ENCODE results near the gene PPIL1. TPM values are rescaled to one million over a fixed set of nuclear protein-coding genes. Genes with fewer than 3 reads are reported as not detected.

PPIL1 gene
- total and polyA plus RNA-seq, 2 of the 8 experiments (the other 6 are each of a cell fraction or from before 2014, with no cell fraction given): 83.7 to 86.5 TPM

GRCh38 chr6:36833182-36833789, 41.3 kb downstream of the PPIL1 start:
- Histone ChIP-seq H3K14ac (ENCODE audit: insufficient read length) (no peak overlapping the region), H4K5ac (ENCODE audit: insufficient read length, low read depth, low read length) (no peak overlapping the region), H3K18ac (ENCODE audit: extremely low read depth, low read length) (no peak overlapping the region), H2BK5ac (ENCODE audit: low read depth, low read length) (no peak overlapping the region), H3K23me2 (ENCODE audit: low read depth, low read length) (no peaks in the 10 kb centered on the region), H3K9ac (replicated peaks in 1 of 4; ENCODE audit: extremely low read depth in 1 of 4, low read depth in 3 of 4, low read length in 3 of 4) (no peak overlapping the region), H2BK20ac (ENCODE audit: low read length) (no peak overlapping the region), H2BK12ac (ENCODE audit: low read depth, low read length) (no peak overlapping the region), H4K91ac (replicated peaks; ENCODE audit: insufficient read length, low read length) (no peak overlapping the region), H2AFZ (ENCODE audit: low read length) (no peak overlapping the region), H4K8ac (ENCODE audit: extremely low read depth, insufficient read depth, low read length) (no peak overlapping the region), H3K27ac (ENCODE audit: low read depth, low read length) (no peak overlapping the region), H3K36me3 (ENCODE audit: control insufficient read depth in 2 of 4, insufficient read depth in 4 of 4, low read length in 3 of 4) (no peaks in the 10 kb centered on the region), H3K56ac (replicated peaks; ENCODE audit: insufficient read length, low read depth, low read length) (no peak overlapping the region), H4K20me1 (replicated peaks in 1 of 2; ENCODE audit: control insufficient read depth in 1 of 2, insufficient read depth in 2 of 2, low read length in 2 of 2) (peaks cover 0 to 4% of the 10 kb centered on the region in 2 experiments), H3K79me2 (ENCODE audit: control insufficient read depth in 1 of 2, insufficient read depth in 2 of 2, low read length in 2 of 2) (no peaks in the 10 kb centered on the region), H3K27me3 (replicated peaks in 1 of 4; ENCODE audit: control insufficient read depth in 3 of 4, extremely low read depth in 1 of 4, insufficient read depth in 3 of 4, low read length in 3 of 4) (peaks cover 7 to 15% (median 14%) of the 10 kb centered on the region in 4 experiments), H3K4me1 (replicated peaks in 1 of 4; ENCODE audit: control insufficient read depth in 3 of 4, insufficient read depth in 4 of 4, low read length in 3 of 4) (peaks cover 0 to 4% (median 1%) of the 10 kb centered on the region in 4 experiments; a peak in 2 of 7 replicates), H3K4me2 (ENCODE audit: insufficient read depth in 1 of 2, low read depth in 2 of 2, low read length in 2 of 2) (no peak overlapping the region), H2BK15ac (ENCODE audit: low read length) (no peak overlapping the region), H3K79me1 (ENCODE audit: low read depth, low read length) (no peaks in the 10 kb centered on the region; the same call in 1 of the 2 replicates), H3K4ac (replicated peaks; ENCODE audit: insufficient read length, low read depth, low read length) (no peak overlapping the region), H3K9me3 (ENCODE audit: insufficient read depth in 2 of 2, low read depth in 1 of 2, low read length in 1 of 2) (no peaks in the 10 kb centered on the region), H3K4me3 (ENCODE audit: extremely low read depth in 1 of 4, insufficient read depth in 2 of 4, low read depth in 3 of 4, low read length in 4 of 4) (no peak overlapping the region), H2BK120ac (replicated peaks; ENCODE audit: low read depth, low read length) (no peak overlapping the region), H2AK5ac (ENCODE audit: low read depth, low read length) (no peak overlapping the region), H3K23ac (ENCODE audit: insufficient read length) (no peak overlapping the region)
- 87% methylated on average over 7 of the region's 7 CpGs; no CpG with 5 or more reads in 1 of the 2 experiments for WGBS, 2 experiments (ENCODE audit: extremely low coverage in 1 of 2, insufficient coverage in 1 of 2, insufficient read length in 1 of 2, insufficient replicate concordance in 2 of 2, low coverage in 1 of 2, low lambda C conversion rate in 2 of 2, missing lambda C conversion rate in 1 of 2)
- FAIRE-seq (no peak), DNase-seq (ENCODE audit: low read depth in 1 of 2, low spot score in 2 of 2) (no peak)
- ChIA-PET POLR2A (ENCODE audit: partially characterized antibody) (interaction anchor here (1.1 to 1.6 kb wide), 2 partner anchors 19 to 153 kb away, joined by 3 to 4 read pairs; no protein-coding TSS in a partner anchor), CTCF (ENCODE audit: partially characterized antibody) (interaction anchor here (1.1 to 14.1 kb wide), 5 partner anchors 9 to 56 kb away, joined by 3 to 121 read pairs (median 9); no protein-coding TSS in a partner anchor)
- no peak for TF ChIP-seq KDM1A (IDR thresholded peaks at IDR 0.05; ENCODE audit: borderline replicate concordance, low read length)
- TF ChIP-seq HDAC2 (IDR thresholded peaks at IDR 0.05; ENCODE audit: borderline replicate concordance in 1 of 2, low read depth in 2 of 2, low read length in 2 of 2): no peak
- no peak for TF ChIP-seq E2F6 (IDR thresholded peaks at IDR 0.05)
- no peak for TF ChIP-seq SIX5 (IDR thresholded peaks at IDR 0.05; ENCODE audit: low read depth, low read length)
- TF ChIP-seq KDM4A (IDR thresholded peaks at IDR 0.05; ENCODE audit: low read depth, low read length, severe bottlenecking): no peak
- no peak for TF ChIP-seq JUN (IDR thresholded peaks at IDR 0.05; ENCODE audit: low read depth, low read length)
- TF ChIP-seq RNF2 (IDR thresholded peaks at IDR 0.05; ENCODE audit: borderline replicate concordance, low read depth, low read length, missing control alignments, poor library complexity, severe bottlenecking): no peak
- no peak for TF ChIP-seq EGR1 (IDR thresholded peaks at IDR 0.05; ENCODE audit: borderline replicate concordance, low read depth, low read length)
- TF ChIP-seq SP1 (IDR thresholded peaks at IDR 0.05; ENCODE audit: low read depth, low read length): no peak
- no peak for TF ChIP-seq SIRT6 (IDR thresholded peaks at IDR 0.05; ENCODE audit: low read length)
- no peak for TF ChIP-seq HDAC6 (IDR thresholded peaks at IDR 0.05; ENCODE audit: low read depth, low read length)
- no peak for TF ChIP-seq SRF (IDR thresholded peaks at IDR 0.05; ENCODE audit: low read depth, low read length)
